K562 (cell line): Measurements from ENCODE around the gene NME7. TPM values are rescaled to one million over a fixed set of nuclear protein-coding genes. Genes with fewer than 3 reads are reported as not detected.
A peak's percentile ranks its signal among the peaks of the same experiment; 100 is the strongest.

Source experiments
- CBFA2T2 ChIP-seq: fragments of 450-650 bp; conservative IDR thresholded peaks from 2 replicates; pipeline ENCODE4 v1.6.1; 2017; ENCODE audit warnings: mild to moderate bottlenecking
- CBFA2T3 ChIP-seq: fragments of 450-650 bp; IDR thresholded peaks from 2 replicates; pipeline ENCODE4 v1.6.1; 2017
- CHD4 ChIP-seq: fragments of 200-600 bp; sonication (generic); IDR thresholded peaks from 3 replicates; pipeline ENCODE4 v1.6.1; 2012; ENCODE audit warnings: low read depth, mild to moderate bottlenecking, mixed read lengths, low read length, inconsistent platforms; ENCODE audit not compliant: insufficient read depth, insufficient replicate concordance, poor library complexity, severe bottlenecking
- CSDE1 ChIP-seq, 2 experiments: fragments of 450-650 bp; IDR thresholded peaks; 2 replicates each; pipeline ENCODE4 v1.6.1; 2016; ENCODE audit warnings: mild to moderate bottlenecking in 1 of 2
- DPF2 ChIP-seq: fragments of 450-650 bp; IDR thresholded peaks from 2 replicates; pipeline ENCODE4 v1.6.1; 2016
- ETV1 ChIP-seq: fragments of 450-650 bp; conservative IDR thresholded peaks from 2 replicates; pipeline ENCODE4 v1.6.1; 2016; ENCODE audit warnings: missing genetic modification characterization, control low read depth, low read depth, missing compliant biosample characterization
- FOXP1 ChIP-seq: sonication (generic); formaldehyde crosslinking; IDR thresholded peaks from 2 replicates; pipeline ENCODE4 v1.8.0; 2022; ENCODE audit warnings: mild to moderate bottlenecking, missing genetic modification reagents
- KLF10 ChIP-seq: fragments of 250-450 bp; sonication (Bioruptor Pico); IDR thresholded peaks from 2 replicates; pipeline ENCODE4 v1.6.1; 2021; ENCODE audit warnings: matching md5 sums
- MEF2D ChIP-seq: conservative IDR thresholded peaks from 2 replicates; pipeline ENCODE4 v1.6.1; 2016; ENCODE audit warnings: low read depth, missing genetic modification characterization, missing compliant biosample characterization
- NONO ChIP-seq, 2 experiments: fragments of 200-400 bp in 1 of 2; fragments of 450-650 bp in 1 of 2; formaldehyde crosslinking in 1 of 2; IDR thresholded peaks; 2 replicates each; pipeline ENCODE4 v1.6.1; 2017; ENCODE audit warnings: low read depth in 2 of 2, mild to moderate bottlenecking in 2 of 2, moderate library complexity in 2 of 2, low read length in 1 of 2
- NR2F6 ChIP-seq: fragments of 450-650 bp; formaldehyde crosslinking; IDR thresholded peaks from 2 replicates; pipeline ENCODE4 v1.4.0; 2020; ENCODE audit warnings: mild to moderate bottlenecking
- NRF1 ChIP-seq, 2 experiments: fragments of 450-650 bp; IDR thresholded peaks in 1 of 2; conservative IDR thresholded peaks in 1 of 2; 2 replicates each; pipeline ENCODE4 v1.6.1; 2014; ENCODE audit warnings: mild to moderate bottlenecking in 2 of 2
- PHTF2 ChIP-seq: fragments of 250-450 bp; sonication (Bioruptor Pico); IDR thresholded peaks from 2 replicates; pipeline ENCODE4 v1.5.0; 2021; ENCODE audit warnings: mild to moderate bottlenecking
- SAFB2 ChIP-seq: fragments of 200-400 bp; formaldehyde crosslinking; IDR thresholded peaks from 2 replicates; pipeline ENCODE4 v1.6.1; 2018; ENCODE audit warnings: borderline replicate concordance, low read length, low read depth, moderate library complexity; ENCODE audit not compliant: severe bottlenecking
- SPI1 ChIP-seq: IDR thresholded peaks from 2 replicates; pipeline ENCODE4 v1.6.1; 2011; ENCODE audit warnings: low read depth, low read length, control low read depth, borderline replicate concordance
- ZEB2 ChIP-seq: fragments of 450-650 bp; IDR thresholded peaks from 2 replicates; pipeline ENCODE4 v1.6.1; 2016
- ZNF3 ChIP-seq: fragments of 250-450 bp; sonication (Bioruptor Pico); IDR thresholded peaks from 2 replicates; pipeline ENCODE4 v1.5.0; 2021; ENCODE audit warnings: mild to moderate bottlenecking, moderate library complexity
- ZNF551 ChIP-seq: fragments of 250-450 bp; sonication (Bioruptor Pico); IDR thresholded peaks from 2 replicates; pipeline ENCODE4 v1.5.0; 2021; ENCODE audit warnings: mild to moderate bottlenecking, moderate library complexity
- polyA plus RNA-seq, 8 experiments: library from polyadenylated mRNA; depleted of rRNA in 4 of 8; stranded (reverse) in 5 of 8; unstranded in 3 of 8; fragments of >200 nt; fragmentation: Nextera tagmentation in 2 of 8; fragmentation: Illumina TruSeq in 1 of 8; extraction: Ambion mirVana in 2 of 8; extraction: Trizol in 1 of 8; gene quantifications; 2 replicates each; pipeline versions ENCODE4 v1.2.1 to v1.2.3, GENCODE V29; 2011 to 2014; ENCODE audit warnings: inconsistent platforms in 1 of 8, missing spikeins in 1 of 8
- total RNA-seq, 7 experiments: library from RNA; depleted of rRNA in 6 of 7; stranded (reverse); fragments of >200 nt in 6 of 7; fragmentation: Illumina TruSeq in 2 of 7; extraction: Trizol in 2 of 7; gene quantifications; 2 replicates each; pipeline versions ENCODE4 v1.2.1 to v1.2.3, GENCODE V29; 2011 to 2021; ENCODE audit warnings: low replicate concordance in 1 of 7
- TF ChIP-seq, protein P1 (sequence below): fragments of 250-450 bp; sonication (Bioruptor Pico); IDR thresholded peaks from 2 replicates; pipeline ENCODE4 v1.8.0; 2021; ENCODE audit warnings: moderate library complexity, mild to moderate bottlenecking, inconsistent platforms
- TF ChIP-seq, protein P2 (sequence below): fragments of 250-450 bp; sonication (Bioruptor Pico); IDR thresholded peaks from 2 replicates; pipeline ENCODE4 v1.5.0; 2021
- TF ChIP-seq, protein P3 (sequence below): fragments of 250-450 bp; sonication (Bioruptor Pico); IDR thresholded peaks from 2 replicates; pipeline ENCODE4 v1.5.1; 2021; ENCODE audit warnings: mild to moderate bottlenecking
- TF ChIP-seq, protein P4 (sequence below), 2 experiments: fragments of 450-650 bp in 1 of 2; IDR thresholded peaks; 2 replicates each; pipeline ENCODE4 v1.6.1; 2011 to 2017; ENCODE audit warnings: low read depth in 2 of 2, antibody characterized with exemption in 1 of 2, borderline replicate concordance in 1 of 2, low read length in 1 of 2, mild to moderate bottlenecking in 1 of 2, mixed read lengths in 1 of 2; ENCODE audit not compliant: control insufficient read depth in 1 of 2

The NME7 gene
- total and polyA plus RNA-seq, 9 of the 15 experiments (the other 6 are each of a cell fraction or from before 2014, with no cell fraction given): 7.9 to 43.2 (median 23.9) TPM

DNA sequence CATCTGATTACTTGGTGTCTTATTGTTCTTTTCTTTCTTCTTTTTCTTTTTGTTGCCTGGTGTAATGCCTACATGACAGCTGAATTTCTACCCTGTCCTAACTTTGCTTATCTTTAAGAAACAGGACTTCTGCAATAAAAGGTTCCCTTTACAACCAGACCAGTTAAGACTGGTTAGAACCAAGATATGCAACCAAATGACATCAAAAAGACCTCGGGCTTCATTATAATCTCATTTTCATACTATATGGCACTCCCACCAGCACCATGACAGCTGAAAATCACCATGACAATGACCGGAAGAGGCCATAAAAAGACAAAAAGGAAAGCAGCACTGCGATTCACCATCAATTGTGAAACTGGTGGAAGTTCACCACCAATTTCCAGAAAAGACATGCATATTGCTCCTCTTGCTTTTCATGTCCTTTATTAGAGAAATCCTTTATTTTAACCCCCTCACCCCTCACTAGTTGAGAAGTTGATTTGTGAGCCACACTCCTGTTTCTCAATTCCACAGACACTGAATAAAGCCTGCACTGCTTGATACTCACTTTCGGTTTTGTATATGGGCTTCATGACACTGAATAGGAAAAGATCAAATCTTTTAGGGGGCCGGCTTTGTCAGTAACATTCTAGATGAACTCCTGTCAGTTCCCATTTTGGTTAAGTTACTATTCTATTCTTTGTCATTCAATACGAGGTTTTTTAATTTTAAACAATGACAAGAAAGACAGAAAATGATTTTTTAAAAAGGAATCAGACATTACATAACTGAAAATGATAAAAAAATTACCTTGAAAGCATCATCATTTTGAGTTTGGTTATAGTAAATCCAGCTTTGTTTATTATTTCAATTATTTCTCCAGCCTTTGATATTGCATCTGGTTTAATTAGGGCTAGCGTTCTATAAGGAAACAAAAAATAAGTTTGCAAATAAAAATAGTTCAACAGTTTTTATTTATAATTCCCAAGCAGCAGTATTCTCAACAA lies 58.1 kb downstream of the NME7 start (continued):
- TF ChIP-seq, protein P1, sequence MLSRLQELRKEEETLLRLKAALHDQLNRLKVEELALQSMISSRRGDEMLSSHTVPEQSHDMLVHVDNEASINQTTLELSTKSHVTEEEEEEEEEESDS (CRISPR knock-in tag): no peak
- TF ChIP-seq NONO (IDR thresholded peaks at IDR 0.05; ENCODE audit: low read depth in 2 of 2, low read length in 1 of 2) (no peak), ZNF3 (CRISPR knock-in tag) (no peak), ZEB2 (no peak), ETV1 (peak; percentile 53), CHD4 (no peak), CSDE1 (IDR thresholded peaks at IDR 0.05) (no peak), SPI1 (no peak), SAFB2 (no peak), CBFA2T3 (peak; percentile 92), NR2F6 (CRISPR knock-in tag) (no peak), KLF10 (CRISPR knock-in tag) (no peak), MEF2D (no peak), NRF1 (conservative IDR thresholded peaks at IDR 0.05 in 1 of 2, IDR thresholded peaks at IDR 0.05 in 1 of 2) (0 out of 4 replicates have a peak, but pooled peaks have one; percentile 10 to 31), CBFA2T2 (peak; percentile 84), ZNF551 (CRISPR knock-in tag) (no peak), PHTF2 (no peak), FOXP1 (no peak), DPF2 (peak; percentile 95)
- TF ChIP-seq, protein P2, sequence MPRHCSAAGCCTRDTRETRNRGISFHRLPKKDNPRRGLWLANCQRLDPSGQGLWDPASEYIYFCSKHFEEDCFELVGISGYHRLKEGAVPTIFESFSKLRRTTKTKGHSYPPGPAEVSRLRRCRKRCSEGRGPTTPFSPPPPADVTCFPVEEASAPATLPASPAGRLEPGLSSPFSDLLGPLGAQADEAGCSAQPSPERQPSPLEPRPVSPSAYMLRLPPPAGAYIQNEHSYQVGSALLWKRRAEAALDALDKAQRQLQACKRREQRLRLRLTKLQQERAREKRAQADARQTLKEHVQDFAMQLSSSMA (CRISPR knock-in tag): no peak
- TF ChIP-seq, protein P3, sequence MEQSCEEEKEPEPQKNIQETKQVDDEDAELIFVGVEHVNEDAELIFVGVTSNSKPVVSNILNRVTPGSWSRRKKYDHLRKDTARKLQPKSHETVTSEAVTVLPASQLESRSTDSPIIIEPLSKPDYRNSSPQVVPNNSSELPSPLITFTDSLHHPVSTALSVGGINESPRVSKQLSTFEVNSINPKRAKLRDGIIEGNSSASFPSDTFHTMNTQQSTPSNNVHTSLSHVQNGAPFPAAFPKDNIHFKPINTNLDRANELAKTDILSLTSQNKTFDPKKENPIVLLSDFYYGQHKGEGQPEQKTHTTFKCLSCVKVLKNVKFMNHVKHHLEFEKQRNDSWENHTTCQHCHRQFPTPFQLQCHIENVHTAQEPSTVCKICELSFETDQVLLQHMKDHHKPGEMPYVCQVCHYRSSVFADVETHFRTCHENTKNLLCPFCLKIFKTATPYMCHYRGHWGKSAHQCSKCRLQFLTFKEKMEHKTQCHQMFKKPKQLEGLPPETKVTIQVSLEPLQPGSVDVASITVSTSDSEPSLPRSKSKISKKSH (CRISPR knock-in tag): no peak
- TF ChIP-seq, protein P4, sequence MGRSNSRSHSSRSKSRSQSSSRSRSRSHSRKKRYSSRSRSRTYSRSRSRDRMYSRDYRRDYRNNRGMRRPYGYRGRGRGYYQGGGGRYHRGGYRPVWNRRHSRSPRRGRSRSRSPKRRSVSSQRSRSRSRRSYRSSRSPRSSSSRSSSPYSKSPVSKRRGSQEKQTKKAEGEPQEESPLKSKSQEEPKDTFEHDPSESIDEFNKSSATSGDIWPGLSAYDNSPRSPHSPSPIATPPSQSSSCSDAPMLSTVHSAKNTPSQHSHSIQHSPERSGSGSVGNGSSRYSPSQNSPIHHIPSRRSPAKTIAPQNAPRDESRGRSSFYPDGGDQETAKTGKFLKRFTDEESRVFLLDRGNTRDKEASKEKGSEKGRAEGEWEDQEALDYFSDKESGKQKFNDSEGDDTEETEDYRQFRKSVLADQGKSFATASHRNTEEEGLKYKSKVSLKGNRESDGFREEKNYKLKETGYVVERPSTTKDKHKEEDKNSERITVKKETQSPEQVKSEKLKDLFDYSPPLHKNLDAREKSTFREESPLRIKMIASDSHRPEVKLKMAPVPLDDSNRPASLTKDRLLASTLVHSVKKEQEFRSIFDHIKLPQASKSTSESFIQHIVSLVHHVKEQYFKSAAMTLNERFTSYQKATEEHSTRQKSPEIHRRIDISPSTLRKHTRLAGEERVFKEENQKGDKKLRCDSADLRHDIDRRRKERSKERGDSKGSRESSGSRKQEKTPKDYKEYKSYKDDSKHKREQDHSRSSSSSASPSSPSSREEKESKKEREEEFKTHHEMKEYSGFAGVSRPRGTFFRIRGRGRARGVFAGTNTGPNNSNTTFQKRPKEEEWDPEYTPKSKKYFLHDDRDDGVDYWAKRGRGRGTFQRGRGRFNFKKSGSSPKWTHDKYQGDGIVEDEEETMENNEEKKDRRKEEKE (IDR thresholded peaks at IDR 0.05; ENCODE audit: borderline replicate concordance in 1 of 2, control insufficient read depth in 1 of 2, low read depth in 2 of 2, low read length in 1 of 2): no peak
